ENCODE results near the gene TPH2. TPM values are rescaled to one million over a fixed set of nuclear protein-coding genes. Genes with fewer than 3 reads are reported as not detected.

Gene TPH2
- total RNA-seq (2014; rRNA removed; shearing (Covaris generic)) = 0.11 TPM in 1 of 2 replicates, not detected in the other

DNA sequence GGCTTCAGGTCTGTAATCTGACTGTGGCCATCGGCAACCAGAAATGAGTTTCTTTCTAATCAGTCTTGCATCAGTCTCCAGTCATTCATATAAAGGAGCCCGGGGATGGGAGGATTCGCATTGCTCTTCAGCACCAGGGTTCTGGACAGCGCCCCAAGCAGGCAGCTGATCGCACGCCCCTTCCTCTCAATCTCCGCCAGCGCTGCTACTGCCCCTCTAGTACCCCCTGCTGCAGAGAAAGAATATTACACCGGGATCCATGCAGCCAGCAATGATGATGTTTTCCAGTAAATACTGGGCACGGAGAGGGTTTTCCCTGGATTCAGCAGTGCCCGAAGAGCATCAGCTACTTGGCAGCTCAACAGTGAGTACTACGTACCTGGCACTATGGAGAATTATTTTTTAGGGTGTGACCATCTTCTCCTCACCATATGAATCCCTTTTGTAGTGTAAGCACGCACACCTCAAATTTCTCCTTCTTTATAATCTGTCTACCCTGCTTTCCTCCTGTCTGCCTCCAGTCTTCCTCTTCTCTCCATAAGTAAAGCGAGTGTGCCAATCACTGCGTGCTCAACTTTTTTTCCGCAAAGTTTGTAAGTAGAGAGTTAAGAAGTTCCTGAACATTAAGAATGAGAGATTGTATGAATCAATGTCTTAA lies at the start of gene TPH2:
Gene TPH2, plus strand, starts transcription at position 118 of the 658 bp plus-strand sequence. Its CDS starts 142 bp downstream, at position 260.
- H3K36me3 ChIP-seq = no peaks in the 10 kb centered on the region
- no peak within 1 kb of the TSS for H3K4me3 ChIP-seq
- H3K4me1 ChIP-seq (replicated peaks) = no peaks in the 10 kb centered on the region
- peak; percentile 40 to 64 for DNase-seq (ENCODE audit: low read depth in 1 of 2, low spot score in 2 of 2)
- H3K9me3 ChIP-seq (replicated peaks) = no peaks in the 10 kb centered on the region
- H3K27me3 ChIP-seq (replicated peaks) = peaks cover 11% of the 10 kb centered on the region; the same call in 1 of the 2 replicates
- no peak within 1 kb of the TSS for H3K27ac ChIP-seq

DNA sequence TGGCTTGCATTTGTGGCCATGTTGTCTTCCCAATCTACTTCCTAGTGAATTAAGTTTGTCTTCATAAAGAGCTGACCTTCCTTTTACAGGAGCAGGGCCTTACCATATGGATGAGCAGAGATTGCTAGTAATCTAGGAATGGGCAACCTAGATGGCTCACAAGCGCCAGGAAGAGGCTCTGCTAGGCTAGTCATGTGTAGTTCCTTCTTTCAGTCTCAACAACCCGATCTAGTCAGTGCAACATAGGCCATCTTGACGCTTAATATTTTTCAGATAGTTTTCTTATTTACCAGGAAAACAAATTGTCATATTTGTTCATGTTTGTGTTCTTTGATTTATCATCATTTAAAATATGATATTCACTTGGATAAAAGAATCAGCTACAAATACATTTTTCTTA lies 48.2 kb upstream of the TPH2 start:
- DNase-seq (ENCODE audit: low read depth in 1 of 2, low spot score in 2 of 2) = no peak
- Histone ChIP-seq H3K4me1 (replicated peaks) (no peaks in the 10 kb centered on the region), H3K27me3 (replicated peaks) (no peaks in the 10 kb centered on the region), H3K36me3 (peaks cover 16% of the 10 kb centered on the region; the same call in 1 of the 2 replicates), H3K9me3 (replicated peaks) (no peaks in the 10 kb centered on the region), H3K4me3 (no peak overlapping the region), H3K27ac (no peak overlapping the region)

DNA sequence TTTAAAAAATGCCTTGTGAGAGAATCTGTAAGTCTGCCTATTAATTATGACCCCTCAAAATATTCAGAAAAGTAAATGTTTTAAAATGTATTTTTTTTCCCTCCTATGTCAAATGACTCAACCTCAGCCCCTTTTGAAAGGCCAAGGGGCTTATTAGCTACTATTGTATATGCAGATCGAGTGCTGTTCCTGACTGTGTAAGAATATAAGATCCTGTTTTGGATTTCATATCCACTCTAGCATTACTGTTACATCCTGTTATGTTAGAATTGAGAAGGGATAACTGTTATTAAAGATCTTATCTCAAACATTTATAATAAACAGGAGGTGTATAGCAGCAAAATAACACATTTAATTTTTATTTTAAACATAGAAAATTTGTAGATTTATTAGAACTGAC lies 46.6 kb upstream of the TPH2 start:
- Histone ChIP-seq H3K9me3 (replicated peaks) (no peaks in the 10 kb centered on the region), H3K27ac (no peak overlapping the region), H3K4me1 (replicated peaks) (no peaks in the 10 kb centered on the region), H3K36me3 (peaks cover 9% of the 10 kb centered on the region; the same call in 1 of the 2 replicates), H3K4me3 (no peak overlapping the region), H3K27me3 (replicated peaks) (no peaks in the 10 kb centered on the region)
- no peak for DNase-seq (ENCODE audit: low read depth in 1 of 2, low spot score in 2 of 2)

DNA sequence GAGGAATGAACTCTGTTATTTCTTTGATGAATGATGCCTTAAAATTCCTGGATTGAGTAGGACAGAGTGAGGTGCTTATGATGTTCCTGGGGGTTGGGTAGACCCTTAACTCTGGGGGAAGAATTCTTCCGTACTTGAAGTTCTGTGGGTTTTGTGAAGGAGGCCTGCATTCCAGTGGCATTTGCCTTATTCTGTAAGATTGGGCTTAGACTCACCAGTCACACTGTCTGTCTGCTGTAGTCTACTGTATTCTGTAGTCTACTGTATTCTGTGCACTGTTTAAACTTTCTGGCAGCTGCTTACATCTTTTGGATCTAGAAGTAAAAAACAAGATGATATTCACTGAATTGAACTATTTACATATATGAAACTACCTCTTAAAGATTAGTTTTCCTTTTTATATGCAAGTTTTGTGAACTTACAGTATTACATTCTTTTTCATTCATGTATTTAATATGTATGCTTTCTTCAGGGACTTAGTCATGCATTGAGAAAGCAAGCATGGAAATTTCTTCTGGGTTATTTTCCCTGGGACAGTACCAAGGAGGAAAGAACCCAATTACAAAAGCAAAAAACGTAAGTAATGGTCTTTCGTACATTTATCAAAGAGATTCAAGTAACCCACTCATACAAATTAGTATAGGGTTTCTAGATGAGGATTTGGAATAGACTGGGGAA lies 42.3 kb upstream of the TPH2 start:
- peaks cover 22% of the 10 kb centered on the region for H3K36me3 ChIP-seq
- no peak overlapping the region for H3K27ac ChIP-seq
- no peaks in the 10 kb centered on the region for H3K4me1 ChIP-seq (replicated peaks)
- H3K9me3 ChIP-seq (replicated peaks) = no peaks in the 10 kb centered on the region
- DNase-seq (ENCODE audit: low read depth in 1 of 2, low spot score in 2 of 2) = no peak
- no peaks in the 10 kb centered on the region for H3K27me3 ChIP-seq (replicated peaks)
- no peak overlapping the region for H3K4me3 ChIP-seq

DNA sequence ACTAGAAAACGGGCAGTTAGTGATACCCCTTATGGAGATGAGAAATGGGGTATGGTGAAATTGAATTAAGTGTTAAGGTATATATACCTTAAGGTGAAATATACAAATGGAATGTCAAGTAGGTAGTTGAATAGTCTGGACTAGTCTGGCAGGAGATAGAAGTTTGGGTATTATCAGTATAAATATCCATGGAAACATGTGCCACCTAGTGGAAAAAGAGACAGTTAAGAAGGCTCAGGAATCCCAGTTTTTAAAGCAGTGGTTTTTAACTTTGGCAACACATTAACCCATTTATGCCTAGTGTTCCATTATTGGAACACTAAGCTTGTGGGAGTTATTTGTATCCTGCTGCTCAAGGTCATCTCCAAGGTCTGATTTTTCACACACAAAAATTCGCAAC lies 38.6 kb upstream of the TPH2 start:
- Histone ChIP-seq H3K9me3 (replicated peaks) (no peaks in the 10 kb centered on the region), H3K27ac (no peak overlapping the region), H3K36me3 (peaks cover 36% of the 10 kb centered on the region), H3K4me3 (no peak overlapping the region), H3K4me1 (replicated peaks) (no peaks in the 10 kb centered on the region), H3K27me3 (replicated peaks) (no peaks in the 10 kb centered on the region)
- no peak for DNase-seq (ENCODE audit: low read depth in 1 of 2, low spot score in 2 of 2)

DNA sequence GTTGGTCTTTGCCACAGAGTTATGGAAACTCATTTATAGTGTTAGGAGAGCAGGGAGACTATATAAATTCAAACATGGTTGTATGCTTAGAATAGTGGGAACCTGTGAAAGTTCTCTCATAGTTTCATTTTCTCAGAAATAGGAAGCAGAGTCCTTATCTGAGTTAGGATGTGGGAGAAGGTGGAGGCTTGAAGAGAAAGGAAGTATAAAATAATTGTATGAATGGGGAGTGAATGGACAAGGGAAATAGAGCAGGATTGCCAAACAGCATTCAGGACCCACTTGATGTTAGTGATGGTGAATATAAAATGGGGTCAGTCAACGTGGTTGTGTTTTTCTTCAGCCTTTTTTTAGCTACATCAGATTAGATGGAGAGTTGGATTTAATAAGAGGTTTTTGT lies 34.0 kb upstream of the TPH2 start:
- Histone ChIP-seq H3K36me3 (peaks cover 51% of the 10 kb centered on the region), H3K4me3 (no peak overlapping the region), H3K4me1 (replicated peaks) (no peaks in the 10 kb centered on the region), H3K9me3 (replicated peaks) (no peaks in the 10 kb centered on the region), H3K27me3 (replicated peaks) (no peaks in the 10 kb centered on the region), H3K27ac (no peak overlapping the region)
- DNase-seq (ENCODE audit: low read depth in 1 of 2, low spot score in 2 of 2) = no peak

DNA sequence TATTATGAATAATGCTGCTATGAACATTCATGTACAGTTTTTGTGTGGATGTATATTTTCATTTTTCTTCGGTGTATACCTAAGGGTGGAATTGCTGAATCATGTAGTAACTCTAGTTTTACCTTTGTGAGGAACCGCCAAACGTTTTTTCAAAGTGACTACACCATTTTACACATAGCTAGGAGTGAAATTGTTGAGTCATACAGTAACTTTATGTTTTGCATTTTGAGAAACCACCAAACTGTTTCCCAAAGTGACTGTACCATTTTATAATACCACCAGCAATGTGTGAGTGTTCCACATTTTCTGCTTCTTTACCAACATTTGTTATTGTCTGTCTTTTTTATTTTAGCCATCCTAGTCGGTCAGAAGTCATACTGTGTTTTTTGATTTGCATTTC lies 3.1 kb upstream of the TPH2 start:
- H3K4me1 ChIP-seq (replicated peaks) = no peaks in the 10 kb centered on the region
- DNase-seq (ENCODE audit: low read depth in 1 of 2, low spot score in 2 of 2) = no peak
- no peak overlapping the region for H3K27ac ChIP-seq

DNA sequence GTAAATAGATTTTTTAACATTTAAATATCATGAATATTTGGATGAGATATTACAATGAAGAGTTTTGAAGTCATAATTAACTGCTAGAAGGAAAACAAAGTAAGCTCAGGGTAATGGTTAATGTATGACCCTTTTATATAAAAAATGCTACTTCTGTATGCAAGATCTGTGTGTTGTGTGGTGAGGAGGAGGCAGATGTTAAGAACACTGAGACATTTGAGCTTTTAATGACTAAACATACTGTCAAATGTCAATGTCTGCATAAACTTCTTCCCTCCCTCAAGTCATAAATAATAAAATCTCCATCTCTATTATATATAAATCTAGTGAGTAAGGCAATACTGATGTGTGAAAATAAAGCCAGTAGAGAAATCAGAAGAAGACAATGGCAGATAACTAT lies 1.4 kb downstream of the TPH2 start:
- Histone ChIP-seq H3K36me3 (no peaks in the 10 kb centered on the region), H3K4me1 (replicated peaks) (no peaks in the 10 kb centered on the region), H3K4me3 (no peak overlapping the region), H3K27ac (no peak overlapping the region), H3K27me3 (replicated peaks) (peaks cover 11% of the 10 kb centered on the region; the same call in 1 of the 2 replicates), H3K9me3 (replicated peaks) (no peaks in the 10 kb centered on the region)
- no peak for DNase-seq (ENCODE audit: low read depth in 1 of 2, low spot score in 2 of 2)

More for the DNA sequence above, 3.1 kb upstream of the TPH2 start:
- H3K4me3 ChIP-seq = no peak overlapping the region
- H3K27me3 ChIP-seq (replicated peaks) = peaks cover 11% of the 10 kb centered on the region; the same call in 1 of the 2 replicates
- H3K9me3 ChIP-seq (replicated peaks) = no peaks in the 10 kb centered on the region
- no peaks in the 10 kb centered on the region for H3K36me3 ChIP-seq

DNA sequence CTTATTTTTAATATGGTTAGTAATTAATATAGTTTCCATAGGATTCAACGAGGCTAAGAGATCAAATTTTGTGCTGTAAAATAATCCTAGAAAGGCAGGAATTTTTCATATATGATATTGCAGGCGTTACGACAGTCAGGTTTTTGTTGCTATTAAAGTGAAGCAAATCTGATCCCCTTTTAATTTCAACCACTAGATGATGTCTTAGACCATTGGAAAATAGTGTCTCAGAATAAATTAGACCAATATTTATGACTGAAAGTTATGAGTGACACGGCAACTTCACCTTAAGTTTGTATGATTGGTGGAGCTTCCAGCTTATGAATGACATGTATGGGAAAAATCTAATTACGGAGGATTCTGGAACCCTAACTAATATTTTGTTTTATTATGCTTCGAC lies 2.5 kb downstream of the TPH2 start:
- Histone ChIP-seq H3K27ac (no peak overlapping the region), H3K27me3 (replicated peaks) (peaks cover 11% of the 10 kb centered on the region; the same call in 1 of the 2 replicates), H3K4me1 (replicated peaks) (no peaks in the 10 kb centered on the region), H3K36me3 (no peaks in the 10 kb centered on the region), H3K4me3 (no peak overlapping the region), H3K9me3 (replicated peaks) (no peaks in the 10 kb centered on the region)
- no peak for DNase-seq (ENCODE audit: low read depth in 1 of 2, low spot score in 2 of 2)

DNA sequence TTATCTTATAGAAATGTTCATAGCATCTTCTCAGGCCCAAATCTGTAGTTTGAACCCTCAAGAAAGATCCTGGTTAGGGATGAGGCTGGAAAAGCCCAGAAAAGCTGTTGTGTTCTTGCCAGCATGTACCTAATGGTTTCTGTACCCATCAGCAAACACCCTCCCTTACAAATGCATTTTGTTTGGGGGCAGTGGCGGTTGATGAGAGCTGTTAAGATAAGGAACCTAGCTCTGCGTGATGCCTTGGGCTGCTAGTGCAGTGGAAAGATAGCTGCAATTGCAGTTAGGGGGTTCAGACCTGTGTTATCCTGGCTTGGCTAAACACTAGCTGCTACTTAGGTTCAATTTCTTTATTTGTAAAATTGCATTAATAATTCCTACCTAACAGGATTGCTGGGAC lies 3.6 kb downstream of the TPH2 start:
- Histone ChIP-seq H3K9me3 (replicated peaks) (no peaks in the 10 kb centered on the region), H3K27ac (no peak overlapping the region), H3K36me3 (no peaks in the 10 kb centered on the region), H3K27me3 (replicated peaks) (peaks cover 8% of the 10 kb centered on the region; the same call in 1 of the 2 replicates), H3K4me3 (no peak overlapping the region), H3K4me1 (replicated peaks) (no peaks in the 10 kb centered on the region)
- DNase-seq (ENCODE audit: low read depth in 1 of 2, low spot score in 2 of 2) = no peak

DNA sequence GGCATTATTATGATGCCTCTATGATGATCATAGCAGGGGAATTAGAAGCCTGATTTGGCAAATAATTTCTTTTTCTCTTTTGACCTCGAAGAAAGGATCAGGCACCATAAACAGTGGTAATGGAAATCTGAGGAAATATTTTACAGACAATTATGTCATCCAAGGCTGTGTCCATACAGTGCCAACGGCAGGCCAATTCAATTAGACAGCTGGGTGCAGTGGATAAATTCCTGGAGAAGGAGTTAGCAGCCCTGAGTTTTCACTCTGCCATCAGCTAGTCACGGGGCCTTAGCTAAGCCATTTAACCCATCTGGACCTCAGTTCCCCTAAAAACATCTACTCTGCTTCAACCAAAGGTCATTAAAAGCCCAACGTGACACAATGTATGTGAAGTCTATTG lies 4.1 kb downstream of the TPH2 start:
- H3K4me3 ChIP-seq = no peak overlapping the region

DNA sequence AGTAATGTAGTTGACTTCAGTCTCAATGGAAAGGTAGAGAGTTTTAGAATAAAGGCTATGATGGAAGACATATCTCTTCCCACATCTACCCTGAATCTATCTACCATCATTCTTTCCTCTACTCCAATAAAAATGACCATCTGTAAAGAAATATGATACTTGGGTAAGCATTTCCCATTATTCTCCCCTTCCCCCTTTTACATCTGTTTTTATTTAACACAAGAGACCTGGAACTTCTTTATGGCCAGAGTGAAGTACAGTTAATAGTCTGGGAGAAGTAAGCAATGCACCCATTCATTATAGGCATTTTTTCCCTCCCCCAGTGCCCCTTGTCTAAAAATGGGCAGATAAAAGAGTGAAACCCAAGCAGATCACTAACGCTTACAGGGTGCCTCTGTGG lies 6.5 kb downstream of the TPH2 start:
- Histone ChIP-seq H3K27ac (no peak overlapping the region), H3K36me3 (no peaks in the 10 kb centered on the region), H3K9me3 (replicated peaks) (no peaks in the 10 kb centered on the region), H3K4me3 (no peak overlapping the region), H3K27me3 (replicated peaks) (no peaks in the 10 kb centered on the region; the same call in 1 of the 2 replicates), H3K4me1 (replicated peaks) (no peaks in the 10 kb centered on the region)
- DNase-seq (ENCODE audit: low read depth in 1 of 2, low spot score in 2 of 2) = no peak

More for the DNA sequence above, 4.1 kb downstream of the TPH2 start:
- H3K36me3 ChIP-seq = no peaks in the 10 kb centered on the region
- no peaks in the 10 kb centered on the region for H3K4me1 ChIP-seq (replicated peaks)
- DNase-seq (ENCODE audit: low read depth in 1 of 2, low spot score in 2 of 2) = no peak
- peaks cover 4% of the 10 kb centered on the region; the same call in 1 of the 2 replicates for H3K27me3 ChIP-seq (replicated peaks)
- no peaks in the 10 kb centered on the region for H3K9me3 ChIP-seq (replicated peaks)
- H3K27ac ChIP-seq = no peak overlapping the region

DNA sequence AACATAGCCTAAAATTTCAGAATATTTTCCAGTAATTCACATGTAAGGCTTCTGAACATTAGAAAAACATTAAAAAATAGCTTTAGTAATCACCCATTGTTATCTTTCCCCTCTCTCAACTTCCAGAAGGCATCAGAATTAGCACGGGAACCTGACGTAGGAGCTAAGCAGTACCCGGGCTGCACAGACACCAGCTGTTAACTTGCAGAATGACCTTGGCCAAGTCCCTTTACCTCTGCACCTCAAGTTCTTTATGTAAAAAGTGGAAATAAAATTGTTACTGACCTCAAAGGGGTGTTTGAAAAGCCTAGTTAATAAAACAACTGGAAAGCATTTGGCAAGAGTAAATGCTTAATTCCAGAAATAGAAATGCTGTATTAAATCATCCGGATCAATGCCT lies 7.2 kb downstream of the TPH2 start:
- H3K27ac ChIP-seq = no peak overlapping the region

DNA sequence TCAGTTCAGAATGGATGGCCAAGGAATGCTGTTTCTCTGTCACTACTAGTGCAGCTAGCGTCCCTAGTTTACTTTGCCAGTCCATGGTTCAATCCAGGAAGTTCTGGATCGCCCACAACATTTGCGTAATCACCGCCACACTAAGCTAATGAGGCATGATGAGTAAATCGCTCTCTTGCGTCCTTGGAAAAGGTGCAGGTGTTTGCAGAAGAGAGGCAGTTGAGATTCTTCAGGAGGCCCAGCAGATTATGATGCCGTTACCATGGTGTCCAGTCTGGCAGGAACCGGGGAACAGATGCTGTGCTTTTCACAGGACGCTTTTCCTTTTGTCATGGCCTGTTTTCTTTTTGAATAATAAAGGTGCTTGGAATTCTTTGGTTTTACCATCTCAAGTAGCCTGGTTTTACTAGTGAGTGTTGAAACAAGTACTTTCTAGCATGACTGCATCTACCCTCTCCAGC lies 9.0 kb downstream of the TPH2 start:
- H3K4me1 ChIP-seq (replicated peaks) = no peaks in the 10 kb centered on the region
- H3K36me3 ChIP-seq = no peaks in the 10 kb centered on the region
- H3K27ac ChIP-seq = no peak overlapping the region
- H3K4me3 ChIP-seq = no peak overlapping the region
- H3K27me3 ChIP-seq (replicated peaks) = no peaks in the 10 kb centered on the region
- H3K9me3 ChIP-seq (replicated peaks) = no peaks in the 10 kb centered on the region
- no peak for DNase-seq (ENCODE audit: low read depth in 1 of 2, low spot score in 2 of 2)

More for the DNA sequence above, 7.2 kb downstream of the TPH2 start:
- no peak for DNase-seq (ENCODE audit: low read depth in 1 of 2, low spot score in 2 of 2)
- H3K9me3 ChIP-seq (replicated peaks) = no peaks in the 10 kb centered on the region
- H3K4me1 ChIP-seq (replicated peaks) = no peaks in the 10 kb centered on the region
- no peaks in the 10 kb centered on the region for H3K36me3 ChIP-seq
- no peaks in the 10 kb centered on the region; the same call in 1 of the 2 replicates for H3K27me3 ChIP-seq (replicated peaks)
- H3K4me3 ChIP-seq = no peak overlapping the region

Measured in SJSA1 (cell line).